HUES48 (cell line): Measurements from ENCODE around the gene SRGAP2C.
"Not testable (repeated sequence)": the region's sequence is repeated elsewhere in the genome, so short reads cannot be mapped to it uniquely, and the experiment has no call there.

Experiments used
- H3K27ac ChIP-seq: one replicate; pipeline ENCODE4 v1.7.0; 2013; ENCODE audit warnings: low read depth, low read length, inconsistent platforms
- H3K27me3 ChIP-seq: 2 replicates; pipeline ENCODE4 v1.6.1; 2013; ENCODE audit warnings: mild to moderate bottlenecking, low read length; ENCODE audit not compliant: control insufficient read depth, insufficient read depth
- H3K36me3 ChIP-seq: 2 replicates; pipeline ENCODE4 v1.6.1; 2013; ENCODE audit warnings: low read length; ENCODE audit not compliant: control insufficient read depth, insufficient read depth
- H3K4me1 ChIP-seq: 2 replicates; pipeline ENCODE4 v1.6.1; 2013; ENCODE audit warnings: mild to moderate bottlenecking, low read length; ENCODE audit not compliant: control insufficient read depth, insufficient read depth
- H3K4me3 ChIP-seq: 2 replicates; pipeline ENCODE4 v1.5.1; 2013; ENCODE audit warnings: mild to moderate bottlenecking, low read depth, low read length
- H3K9ac ChIP-seq: 2 replicates; pipeline ENCODE4 v1.6.1; 2013; ENCODE audit warnings: mild to moderate bottlenecking, low read depth, low read length, moderate library complexity
- H3K9me3 ChIP-seq: 2 replicates; pipeline ENCODE4 v1.6.1; 2013; ENCODE audit warnings: low read length; ENCODE audit not compliant: control insufficient read depth, insufficient read depth

Gene SRGAP2C

DNA sequence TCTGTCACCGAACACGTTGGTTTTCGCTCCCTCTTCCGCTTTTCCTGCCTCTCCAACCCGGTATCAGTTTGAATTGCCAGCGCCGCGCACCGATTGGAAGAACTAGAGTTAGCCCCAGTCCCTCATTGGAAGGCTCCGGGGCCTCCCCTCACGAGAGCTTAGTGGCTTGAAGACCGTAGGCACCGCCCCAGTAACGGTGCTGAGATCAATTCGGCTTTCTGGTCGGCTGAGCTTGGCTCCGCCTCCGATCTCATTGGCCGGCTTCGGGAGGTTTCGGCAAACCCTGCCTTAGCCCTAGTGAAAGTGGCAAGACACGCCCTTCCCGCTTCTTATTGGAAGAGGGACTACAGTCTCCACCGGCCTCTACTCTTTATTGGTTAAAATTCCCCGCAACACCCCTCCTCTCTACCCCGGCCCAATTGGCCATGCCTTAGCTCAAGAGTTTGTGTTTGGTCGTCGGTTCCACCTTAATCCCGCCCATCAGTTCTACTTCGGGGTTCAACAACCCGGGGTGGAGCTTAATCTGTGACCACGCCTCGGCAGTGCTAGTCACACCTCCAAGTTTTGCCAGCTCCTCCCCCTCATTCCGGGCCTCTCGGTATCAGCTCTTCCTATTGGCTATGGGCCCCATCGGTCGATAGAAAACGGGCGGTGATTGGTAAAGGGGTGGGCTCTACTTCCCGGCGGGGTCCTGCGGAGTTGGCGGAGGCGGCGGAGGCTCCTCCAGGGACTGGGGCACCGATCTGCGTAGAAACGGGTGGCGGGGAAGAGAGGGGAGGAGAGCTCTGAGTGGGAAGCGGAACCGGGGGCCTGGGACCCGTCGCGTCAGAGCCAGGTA, at the start of gene SRGAP2C, which contains the start of gene FAM72B:
Gene SRGAP2C (plus strand): TSS at position 686 of the 838 bp plus-strand sequence. CDS start 2,472 bp downstream, outside the sequence.
Gene FAM72B (minus strand): TSS at position 51 of the 838 bp plus-strand sequence. CDS start 851 bp downstream, outside the sequence.
- H3K4me1 ChIP-seq, H3K9me3 ChIP-seq, H3K9ac ChIP-seq, H3K27me3 ChIP-seq, H3K36me3 ChIP-seq: not testable (repeated sequence)
- Histone ChIP-seq H3K27ac (peak within 1 kb of the TSS; percentile 76), H3K4me3 (peak within 1 kb of the TSS; percentile 55)

DNA sequence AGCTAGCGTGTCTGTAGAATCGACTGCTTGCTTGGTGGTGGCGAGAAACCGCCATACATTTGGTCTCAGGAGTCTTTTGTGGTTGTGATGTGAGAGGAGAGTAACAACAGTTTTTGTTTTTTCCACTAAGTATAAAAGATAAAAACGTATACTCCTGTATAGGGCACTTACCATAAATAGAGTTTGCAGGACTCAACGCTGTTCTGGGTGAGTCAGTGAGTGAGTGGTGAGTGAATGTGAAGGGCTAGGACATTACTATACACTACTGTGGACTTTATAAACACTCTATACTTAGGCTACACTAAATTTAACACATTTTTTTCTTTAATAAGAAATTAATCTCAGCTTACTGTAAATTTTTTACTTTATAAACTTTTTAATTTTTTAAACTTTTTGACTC, 44.4 kb upstream of the SRGAP2C start:
- not testable (repeated sequence) for H3K36me3 ChIP-seq, H3K9ac ChIP-seq, H3K4me3 ChIP-seq, H3K9me3 ChIP-seq, H3K4me1 ChIP-seq, H3K27ac ChIP-seq, H3K27me3 ChIP-seq

DNA sequence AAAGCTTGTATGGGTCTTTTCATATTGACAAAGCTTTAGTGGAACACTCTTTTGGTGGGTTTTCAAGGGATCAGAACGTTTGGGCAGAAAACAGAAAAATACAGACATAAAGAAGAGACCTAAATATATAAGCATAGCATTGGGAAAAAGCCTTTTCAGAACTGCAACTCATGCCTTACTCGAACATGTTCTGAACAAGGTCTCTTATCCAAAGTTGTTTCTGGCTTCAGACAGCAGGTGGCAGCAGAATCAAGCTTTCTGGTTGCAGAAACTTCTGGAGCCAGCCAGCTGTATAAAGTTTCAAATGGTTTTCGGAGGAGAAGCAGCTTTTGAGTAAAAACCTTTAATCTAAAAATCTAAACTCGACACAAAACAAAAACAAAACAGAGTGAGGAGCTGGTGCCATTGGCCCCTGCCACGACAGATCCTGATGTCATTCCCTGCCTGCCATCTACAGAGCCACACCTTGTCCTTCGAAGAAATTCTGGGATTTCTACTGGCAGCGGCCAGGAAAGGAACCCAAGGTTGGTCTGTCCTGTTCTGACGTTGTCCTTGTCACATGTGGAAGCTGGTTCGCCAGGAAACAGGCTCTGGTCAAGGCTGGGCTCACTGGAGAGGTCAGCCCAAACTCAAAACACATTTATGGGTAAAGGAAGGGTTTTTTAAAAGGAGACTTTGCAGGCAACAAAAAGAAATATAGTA, 36.1 kb upstream of the SRGAP2C start:
- H3K4me1 ChIP-seq, H3K9ac ChIP-seq, H3K4me3 ChIP-seq, H3K27ac ChIP-seq, H3K9me3 ChIP-seq, H3K27me3 ChIP-seq, H3K36me3 ChIP-seq: not testable (repeated sequence)

DNA sequence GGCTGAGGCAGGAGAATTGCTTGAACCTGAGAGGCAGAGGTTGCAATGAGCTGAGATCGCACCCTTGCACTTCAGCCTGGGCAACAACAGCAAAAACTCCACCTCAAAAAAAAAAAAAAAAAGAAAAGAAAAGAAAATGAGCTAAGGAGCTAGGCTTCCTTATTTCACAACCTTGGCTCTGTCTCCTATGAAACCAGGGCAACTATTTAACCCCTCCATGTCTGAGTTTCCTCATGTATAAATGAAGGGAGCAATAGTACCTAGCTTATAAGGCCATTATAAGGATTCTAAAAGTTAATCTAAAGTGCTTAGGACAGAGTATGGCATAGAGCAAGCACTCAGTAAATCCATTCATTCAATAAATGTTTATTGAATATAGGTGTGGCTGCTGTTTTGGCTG, 33.5 kb upstream of the SRGAP2C start:
- H3K27me3 ChIP-seq, H3K27ac ChIP-seq, H3K36me3 ChIP-seq, H3K9me3 ChIP-seq, H3K9ac ChIP-seq, H3K4me1 ChIP-seq, H3K4me3 ChIP-seq: not testable (repeated sequence)

DNA sequence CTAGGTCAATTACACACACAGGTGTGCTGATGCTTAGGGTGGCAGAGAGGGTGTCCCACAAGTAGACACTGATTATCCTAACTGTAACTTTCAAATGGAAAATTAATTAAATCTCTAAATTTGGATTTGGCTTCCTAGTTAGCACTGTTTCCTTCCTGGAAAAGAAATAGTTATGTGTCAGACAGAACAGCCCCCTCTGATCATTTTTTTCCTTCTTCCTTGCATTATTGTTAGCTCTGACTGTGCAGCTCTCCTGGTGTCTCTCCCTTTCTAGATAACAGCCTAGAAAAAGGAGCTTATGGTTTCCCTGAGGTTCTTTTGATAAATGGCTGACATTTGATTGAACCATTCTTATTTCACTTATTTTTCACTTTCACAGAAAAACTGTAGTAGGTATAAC, 32.0 kb upstream of the SRGAP2C start:
- not testable (repeated sequence) for H3K4me3 ChIP-seq, H3K27ac ChIP-seq, H3K9ac ChIP-seq, H3K9me3 ChIP-seq, H3K27me3 ChIP-seq, H3K4me1 ChIP-seq, H3K36me3 ChIP-seq

DNA sequence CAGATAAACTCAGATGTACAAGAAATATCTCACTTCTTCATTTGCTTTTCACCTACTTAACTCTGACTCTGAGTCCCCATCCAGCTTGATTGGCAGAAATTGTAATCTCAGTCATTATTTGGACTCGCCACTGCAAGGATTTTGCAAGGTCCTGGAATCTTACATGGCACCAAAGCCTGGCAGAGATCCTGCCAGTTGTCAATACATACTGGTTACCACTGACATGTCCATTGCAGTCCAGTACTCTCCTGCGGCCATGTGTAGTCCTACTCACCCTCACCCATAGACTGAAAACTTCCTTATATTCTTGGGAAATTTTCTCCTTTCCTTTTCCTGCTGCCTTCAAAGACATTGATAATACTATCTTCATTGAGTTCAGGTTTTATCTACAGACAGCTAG, 30.0 kb upstream of the SRGAP2C start:
- not testable (repeated sequence) for H3K4me1 ChIP-seq, H3K36me3 ChIP-seq, H3K4me3 ChIP-seq, H3K9me3 ChIP-seq, H3K27me3 ChIP-seq, H3K9ac ChIP-seq, H3K27ac ChIP-seq

DNA sequence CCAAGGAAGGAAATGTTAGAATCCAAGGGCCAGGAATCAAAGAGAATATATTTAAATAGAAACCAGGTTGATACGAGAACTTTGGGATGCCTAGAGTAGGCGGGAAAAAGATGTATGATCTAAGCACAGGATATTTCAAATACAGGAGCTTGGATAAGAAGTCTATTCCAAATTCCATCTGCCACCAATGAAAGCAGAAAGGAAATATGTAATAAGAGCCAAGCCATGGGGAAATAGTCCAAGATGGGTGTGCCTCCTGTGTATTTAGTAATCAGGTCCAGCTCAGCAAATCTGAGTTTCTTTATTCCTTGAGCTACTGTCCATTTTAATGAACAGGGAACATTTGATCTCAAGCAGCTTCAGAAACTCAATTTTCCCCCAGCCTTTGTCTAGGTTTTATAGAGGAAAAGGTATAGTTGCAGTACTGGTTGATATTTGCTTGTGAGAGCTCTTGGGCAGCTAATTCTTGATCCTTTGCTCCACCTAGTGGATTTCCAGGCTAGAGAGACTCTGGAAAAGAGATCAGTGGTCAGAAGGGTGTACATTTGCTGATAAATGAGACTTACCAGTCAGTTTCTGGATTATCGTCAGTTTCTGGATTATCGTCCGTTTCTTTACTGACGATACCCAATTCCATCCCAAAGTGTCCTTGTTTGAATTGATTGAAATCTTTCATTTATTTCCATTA, 29.0 kb upstream of the SRGAP2C start:
- not testable (repeated sequence) for H3K9me3 ChIP-seq, H3K36me3 ChIP-seq, H3K27ac ChIP-seq, H3K4me3 ChIP-seq, H3K4me1 ChIP-seq, H3K9ac ChIP-seq, H3K27me3 ChIP-seq

DNA sequence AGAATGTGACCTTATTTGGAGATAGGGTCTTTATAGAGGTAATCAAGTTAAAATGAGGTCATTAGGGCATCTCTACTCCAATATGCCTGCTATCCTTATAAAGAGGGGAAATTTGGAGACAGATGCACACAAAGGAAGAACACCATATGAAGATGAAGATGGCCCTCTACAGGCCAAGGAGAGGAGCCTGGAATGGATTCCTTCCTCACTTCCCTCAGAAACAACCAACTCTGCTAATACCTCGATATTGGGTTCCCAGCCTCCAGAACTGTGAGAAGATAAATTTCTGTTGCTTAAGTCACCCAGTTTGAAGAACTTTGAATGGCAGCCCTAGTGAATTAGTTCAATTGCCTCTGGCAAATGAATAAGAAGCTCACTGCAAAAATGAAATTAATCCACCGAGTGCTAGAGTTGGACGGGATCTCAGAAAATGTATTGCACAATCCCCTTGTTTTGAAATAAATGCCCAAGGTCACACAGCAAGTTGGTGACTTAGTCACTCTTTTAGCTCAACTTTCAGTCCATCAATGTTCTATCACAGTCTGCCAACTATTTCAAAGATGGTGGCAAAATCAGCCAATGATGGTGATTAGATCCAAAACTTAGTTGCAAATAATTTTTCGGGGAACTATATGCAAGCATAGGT, 27.7 kb upstream of the SRGAP2C start:
- not testable (repeated sequence) for H3K4me1 ChIP-seq, H3K4me3 ChIP-seq, H3K36me3 ChIP-seq, H3K27ac ChIP-seq, H3K9ac ChIP-seq, H3K27me3 ChIP-seq, H3K9me3 ChIP-seq

DNA sequence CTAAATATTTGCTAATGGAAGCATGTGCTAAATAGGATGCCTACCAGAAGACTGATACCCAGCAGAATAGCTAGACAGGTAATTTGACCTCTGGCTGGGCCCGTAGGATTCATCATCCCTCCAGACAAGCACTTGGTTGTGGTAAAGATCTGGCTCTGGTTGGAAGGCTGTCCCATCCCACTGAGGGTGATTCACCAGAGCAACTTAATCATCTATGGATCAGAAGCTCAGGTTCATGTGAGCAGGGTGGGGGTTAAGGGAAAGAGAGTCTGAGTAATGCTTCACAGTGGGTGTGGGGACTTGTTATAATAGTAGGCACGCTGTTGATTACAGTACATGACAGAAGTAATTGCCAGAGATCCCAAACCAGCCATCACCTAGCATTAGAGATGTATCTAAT, 27.2 kb upstream of the SRGAP2C start:
- not testable (repeated sequence) for H3K4me3 ChIP-seq, H3K27me3 ChIP-seq, H3K9me3 ChIP-seq, H3K36me3 ChIP-seq, H3K9ac ChIP-seq, H3K4me1 ChIP-seq, H3K27ac ChIP-seq

DNA sequence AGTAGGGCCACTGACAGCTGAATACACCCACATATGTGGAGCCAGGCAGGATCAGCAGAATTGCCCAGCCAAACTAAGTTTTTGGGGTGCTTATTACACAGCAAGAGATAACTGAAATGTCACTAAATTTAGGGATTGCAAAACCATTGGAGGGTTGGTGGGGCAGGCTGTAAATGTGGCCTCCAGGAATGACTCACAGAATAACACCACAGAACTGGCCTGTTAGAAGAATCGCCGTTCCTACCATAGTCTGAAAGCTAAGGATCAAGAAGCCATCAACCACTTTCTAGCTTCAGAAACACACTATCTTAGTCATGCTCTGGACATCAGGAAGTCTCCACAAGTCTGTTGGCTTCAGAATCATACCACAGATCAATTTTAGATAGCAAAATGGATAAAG, 24.7 kb upstream of the SRGAP2C start:
- H3K9me3 ChIP-seq, H3K9ac ChIP-seq, H3K4me1 ChIP-seq, H3K4me3 ChIP-seq, H3K36me3 ChIP-seq, H3K27me3 ChIP-seq, H3K27ac ChIP-seq: not testable (repeated sequence)
